GM11168 (cell line): ENCODE data around the gene LRRC37A3.
"Not testable (repeated sequence)": the region's sequence is repeated elsewhere in the genome, so short reads cannot be mapped to it uniquely, and the experiment has no call there.

ENCODE experiments used
- in situ Hi-C: fragments of 300-500 bp; cut with MboI; formaldehyde crosslinking; loops from one replicate; pipeline ENCODE4 v1.12.0; 2022; ENCODE audit warnings: low sequenced_read_pairs; ENCODE audit not compliant: unreplicated experiment

LRRC37A3 gene

DNA sequence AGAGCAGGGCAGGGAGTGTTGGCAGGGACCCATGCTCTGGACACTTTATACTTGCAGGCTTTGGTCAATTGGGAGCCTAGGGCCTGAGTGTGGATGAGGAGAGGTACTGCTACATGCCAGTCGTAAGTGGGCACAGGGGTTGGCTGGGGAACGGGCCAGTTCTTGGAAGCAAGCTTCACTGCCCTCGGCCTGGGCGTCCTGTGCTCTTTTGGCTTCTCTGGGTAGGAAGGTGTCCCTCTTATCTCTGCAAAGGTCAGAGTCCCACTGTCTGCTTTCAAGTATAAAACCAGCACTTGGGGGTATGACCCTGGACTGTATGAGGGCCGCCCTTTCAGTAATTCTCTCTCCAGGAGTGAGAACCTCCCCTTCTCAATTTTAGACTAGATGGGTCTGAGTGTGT lies 80.8 kb downstream of the LRRC37A3 start:
- in situ Hi-C loops, result loop anchor here (25.0 kb wide), 1 partner anchor 124 kb away; no protein-coding TSS in a partner anchor

DNA sequence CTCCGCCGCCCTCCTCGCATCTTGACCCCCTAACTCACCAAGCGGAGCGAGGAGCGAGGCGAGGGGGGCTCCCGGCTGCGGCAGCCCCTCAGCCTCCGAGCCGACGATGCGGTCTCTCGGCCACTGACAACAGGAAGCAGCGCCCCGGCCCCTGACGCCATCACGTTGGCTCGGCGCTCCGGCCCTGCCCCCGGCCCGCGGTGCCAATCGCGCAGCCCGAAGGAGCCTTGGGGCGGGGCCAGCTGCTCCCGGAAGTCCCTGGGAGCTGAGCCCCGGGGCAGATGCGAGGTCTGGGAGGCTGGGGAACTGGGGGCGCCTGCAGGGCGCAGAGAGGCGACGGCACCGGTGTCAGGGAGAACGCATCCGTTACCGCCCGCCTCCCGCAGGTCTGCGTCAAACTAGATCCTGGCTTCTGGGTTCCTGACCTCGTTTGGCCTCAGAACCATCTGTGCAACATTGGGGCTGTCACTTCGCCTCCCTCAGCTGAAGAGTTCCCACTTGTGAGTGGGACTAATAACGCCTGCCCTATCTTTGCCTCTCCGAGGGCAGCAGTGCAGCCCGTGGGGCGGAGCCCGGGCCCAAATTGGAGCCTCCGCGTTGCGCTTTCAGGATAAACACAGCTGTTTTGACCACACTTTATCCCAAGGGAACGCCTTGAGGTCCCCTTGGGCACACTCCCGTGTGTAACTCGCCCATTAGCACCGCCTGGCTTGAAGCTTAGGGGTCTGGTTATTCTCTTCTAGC lies 82.1 kb downstream of the LRRC37A3 start:
- in situ Hi-C loops, result loop anchor here (25.0 kb wide), 1 partner anchor 125 kb away; no protein-coding TSS in a partner anchor

DNA sequence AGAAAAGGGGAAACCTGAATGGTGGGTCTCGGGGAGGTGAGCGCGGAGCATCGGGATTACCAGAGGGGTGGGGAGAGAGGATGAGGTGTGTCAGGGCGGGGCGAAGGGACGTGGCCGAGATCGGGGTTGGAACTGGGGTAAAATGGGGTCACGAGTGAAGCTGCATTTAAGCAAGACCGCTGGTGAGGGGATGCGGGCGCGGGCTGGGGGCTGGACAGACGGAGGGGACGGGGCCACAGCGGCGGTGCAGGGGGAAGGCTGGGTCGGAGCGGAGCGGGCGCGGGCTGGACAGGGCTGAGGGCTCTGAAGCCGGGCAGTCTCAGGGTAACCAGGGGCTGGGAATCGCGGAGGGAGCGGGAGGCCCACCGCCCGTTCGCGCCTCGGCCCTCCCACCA lies 82.7 kb downstream of the LRRC37A3 start:
- in situ Hi-C loops, result loop anchor here (25.0 kb wide), 1 partner anchor 126 kb away; no protein-coding TSS in a partner anchor

DNA sequence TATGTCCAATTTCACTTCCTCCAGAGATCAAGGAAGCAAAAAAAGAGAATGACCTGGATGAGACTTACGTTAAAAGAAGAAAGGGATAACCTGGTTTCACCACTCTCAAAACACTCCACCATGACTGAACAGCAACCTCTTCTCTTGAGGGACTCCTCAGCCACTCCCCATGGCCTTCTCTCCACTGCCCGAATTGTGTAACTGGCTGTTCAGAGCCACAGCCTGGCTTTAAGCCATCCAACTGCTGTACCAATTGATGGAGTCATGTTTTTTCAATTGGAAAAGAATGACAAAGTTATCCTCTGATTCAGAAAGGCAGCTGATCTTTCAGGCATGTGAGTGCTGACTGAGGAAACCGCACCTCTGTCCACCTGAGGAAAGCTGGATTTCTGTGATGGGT lies 85.2 kb downstream of the LRRC37A3 start:
- in situ Hi-C loops, result loop anchor here (25.0 kb wide), 1 partner anchor 128 kb away; no protein-coding TSS in a partner anchor

DNA sequence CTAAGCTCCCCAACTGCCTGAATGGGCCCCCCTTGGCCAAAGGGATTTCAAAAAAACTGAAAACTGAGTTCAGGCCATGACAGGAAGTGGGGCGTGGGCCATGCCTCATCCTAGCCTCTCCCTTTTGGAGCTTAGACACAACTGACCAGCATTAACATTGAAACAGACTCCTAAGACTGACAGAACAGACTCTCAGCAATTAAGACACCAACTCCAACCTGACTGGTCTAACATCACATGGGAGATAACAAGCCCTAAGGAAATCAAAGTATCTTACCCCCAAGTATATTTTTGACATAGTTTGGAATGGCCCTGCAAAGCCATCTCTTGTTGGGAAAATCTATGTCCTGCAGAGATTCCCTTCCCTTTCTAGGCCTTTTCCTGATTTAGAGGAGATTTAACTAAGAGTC lies 88.6 kb downstream of the LRRC37A3 start:
- in situ Hi-C loops, result loop anchor here (25.0 kb wide), 1 partner anchor 132 kb away; no protein-coding TSS in a partner anchor

DNA sequence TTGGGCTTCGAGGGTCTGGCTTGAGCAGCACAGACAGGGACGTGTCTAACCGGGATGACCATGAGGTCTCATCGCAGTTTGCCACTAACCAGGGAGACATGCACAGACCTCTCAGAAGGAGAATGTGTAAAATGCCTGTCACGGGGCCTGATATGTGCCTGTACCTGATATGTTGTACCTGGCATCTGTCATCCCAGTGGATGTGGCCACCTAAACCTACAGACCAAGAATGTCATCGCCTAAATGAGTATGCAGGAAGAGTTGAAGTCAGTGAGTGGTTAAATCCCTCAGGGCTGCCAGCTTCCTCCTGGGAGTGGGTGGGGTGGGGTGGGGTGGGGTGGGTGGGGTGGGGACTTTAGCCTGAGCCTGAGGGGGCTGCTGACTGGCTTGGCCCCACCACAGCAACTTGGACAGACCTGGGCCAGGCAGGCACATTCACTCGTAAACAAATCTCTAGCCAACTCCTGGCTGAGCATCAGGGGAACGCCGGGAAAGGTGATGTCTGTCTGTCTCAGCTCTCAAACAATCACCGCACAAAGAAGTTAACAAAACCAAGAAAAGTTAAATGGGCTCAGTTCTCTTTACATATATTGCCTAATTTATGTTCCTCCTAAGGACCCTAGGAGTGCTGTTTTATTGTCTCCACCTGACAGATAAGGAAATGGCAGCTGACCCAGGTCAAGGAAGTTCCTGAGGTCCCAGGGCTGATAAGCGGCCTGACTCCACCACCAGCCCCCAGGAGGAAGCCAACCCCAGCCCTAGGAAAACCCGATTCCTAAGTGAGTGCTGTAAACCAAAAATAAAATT lies 89.3 kb downstream of the LRRC37A3 start:
- in situ Hi-C loops, result loop anchor here (25.0 kb wide), 1 partner anchor 132 kb away; no protein-coding TSS in a partner anchor

DNA sequence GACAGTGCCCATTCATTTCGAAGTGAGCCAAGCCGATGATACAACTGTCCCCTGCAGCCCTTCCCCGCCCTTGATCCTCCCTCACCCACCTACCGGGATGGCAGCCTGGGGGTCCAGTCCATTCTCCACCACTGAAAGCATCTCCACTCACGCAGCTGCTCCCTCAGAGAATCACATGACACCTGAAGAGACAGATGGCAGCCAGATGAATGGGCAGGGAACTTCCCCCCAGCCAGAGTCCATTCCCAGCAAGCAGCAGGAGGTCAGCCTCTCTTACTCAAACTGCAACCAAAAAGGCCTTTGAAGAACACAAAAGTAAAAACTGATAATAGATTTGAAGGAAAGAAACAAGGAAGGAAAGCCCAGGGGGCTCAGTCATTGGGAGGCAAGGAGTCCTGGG lies 90.2 kb downstream of the LRRC37A3 start:
- in situ Hi-C loops, result loop anchor here (25.0 kb wide), 1 partner anchor 133 kb away; no protein-coding TSS in a partner anchor

DNA sequence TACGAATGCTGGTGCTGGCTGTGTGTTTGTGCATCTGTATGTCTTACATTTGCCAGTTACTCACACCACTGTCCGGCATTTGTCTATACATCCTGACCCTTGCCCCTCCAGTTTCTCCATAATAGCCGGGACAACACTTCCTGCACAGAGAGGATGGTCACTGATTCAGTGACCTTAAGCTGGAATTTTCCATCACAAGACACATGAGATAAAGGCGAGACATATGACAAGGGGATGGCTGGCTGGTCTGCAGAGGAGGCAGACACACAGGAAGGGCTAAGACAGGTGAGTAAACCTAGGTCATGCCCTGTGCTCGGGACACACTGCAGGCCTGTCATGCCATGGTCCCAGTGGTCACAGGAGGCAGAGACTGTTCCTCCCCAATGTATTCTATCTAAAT lies 100.4 kb downstream of the LRRC37A3 start:
- in situ Hi-C loops, result not testable (repeated sequence)

DNA sequence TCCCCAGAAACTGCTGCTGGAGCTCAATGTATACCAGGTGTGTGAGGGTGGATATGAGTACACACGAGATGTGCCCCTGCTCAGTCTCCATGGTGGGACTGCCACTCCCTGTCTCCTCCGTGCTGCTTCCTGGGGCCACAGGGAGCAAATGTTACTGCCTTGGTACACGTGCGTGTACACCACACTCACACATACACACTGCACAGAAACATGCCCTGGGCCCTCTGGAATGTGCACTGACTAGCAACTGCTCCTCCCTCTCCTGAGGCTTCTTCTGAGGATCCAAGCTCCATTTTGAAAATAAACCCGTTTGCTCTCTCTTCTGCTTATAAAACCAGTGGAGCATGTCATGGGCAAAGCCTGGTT lies 103.5 kb downstream of the LRRC37A3 start:
- in situ Hi-C loops, result not testable (repeated sequence)

DNA sequence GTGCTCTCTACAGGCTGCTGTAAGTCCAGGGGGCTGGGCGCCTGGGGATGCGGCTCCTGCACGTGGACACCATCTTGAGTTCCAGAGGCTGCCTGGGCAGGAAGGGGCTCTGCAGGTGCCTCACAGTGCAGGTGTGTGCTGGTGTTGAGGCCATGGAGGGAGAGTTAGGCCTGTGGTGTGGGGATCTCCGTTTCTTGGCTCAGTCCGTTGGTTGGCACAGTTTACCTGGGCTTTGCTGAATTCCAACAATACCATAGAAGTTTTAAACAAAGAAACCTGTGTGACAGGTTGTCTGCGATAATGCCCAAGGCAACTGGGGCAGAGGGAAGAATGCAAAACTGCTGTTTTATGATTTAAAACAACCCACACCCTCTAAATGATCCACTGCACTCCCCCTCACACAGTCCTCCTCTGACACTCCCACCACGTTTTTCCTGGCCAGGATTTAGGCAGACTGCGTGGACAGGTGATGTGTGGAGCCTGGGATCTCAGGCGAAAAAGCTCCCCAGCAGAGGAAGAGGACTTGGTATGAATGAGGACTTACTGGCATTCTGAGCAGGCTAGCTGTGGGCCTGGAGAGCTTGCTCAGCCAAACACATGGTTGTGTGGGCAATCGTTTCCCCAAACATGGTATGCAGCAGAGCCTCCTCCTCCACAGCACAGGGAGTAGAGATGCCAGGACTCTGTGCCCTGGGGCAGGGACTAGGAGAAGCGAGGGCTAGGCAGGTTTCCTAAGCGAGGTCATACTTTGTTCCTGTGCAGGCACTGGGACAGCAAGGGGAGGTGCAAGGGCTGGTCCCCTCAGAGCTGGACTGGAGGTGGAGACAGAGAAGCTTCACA lies 104.1 kb downstream of the LRRC37A3 start:
- in situ Hi-C loops, result not testable (repeated sequence)

DNA sequence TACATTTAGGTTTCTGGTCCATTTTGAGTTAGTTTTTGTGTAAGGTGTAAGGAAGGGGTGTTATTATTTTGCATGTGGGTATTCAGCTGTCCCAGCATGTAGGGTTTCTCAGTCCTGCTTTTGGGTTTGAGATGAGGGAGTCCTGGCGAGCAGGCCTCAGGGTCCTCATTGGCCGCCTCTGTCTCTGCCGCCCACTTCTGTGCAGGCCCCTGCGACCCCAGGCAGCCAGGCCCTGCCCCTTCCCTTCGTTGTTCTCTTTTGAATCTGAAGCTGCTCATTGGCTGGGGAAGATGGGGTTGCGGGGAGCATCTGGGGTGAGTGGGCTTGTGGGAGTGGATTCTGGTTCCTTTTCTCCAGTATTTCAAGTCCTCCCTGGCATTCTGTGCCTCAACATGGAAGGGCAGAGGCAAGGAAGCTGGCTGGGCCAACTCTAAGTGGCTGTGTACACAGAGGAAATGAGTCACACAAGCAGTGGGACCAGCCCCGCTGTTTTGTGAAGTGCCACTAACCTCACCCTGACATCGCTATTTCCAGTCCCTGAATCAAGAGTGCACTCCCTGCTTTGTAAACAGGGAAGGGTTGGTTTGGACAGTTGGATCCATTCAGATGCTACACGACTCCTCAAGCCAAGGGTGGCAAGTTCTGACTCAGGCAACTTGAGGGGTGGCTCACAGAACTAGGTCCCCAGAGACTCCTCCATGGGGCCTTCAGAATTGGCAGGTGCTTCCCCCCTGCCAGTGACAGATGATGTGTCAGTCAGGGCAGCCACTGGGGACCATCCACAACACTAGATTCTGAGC lies 110.9 kb downstream of the LRRC37A3 start:
- in situ Hi-C loops, result not testable (repeated sequence)
